BE2C (cell line): Measurements from ENCODE around the gene DCT.
"Not testable (repeated sequence)": the region's sequence is repeated elsewhere in the genome, so short reads cannot be mapped to it uniquely, and the experiment has no call there.

ENCODE experiments used
- DNase-seq: peaks from one replicate; pipeline ENCODE4 v3.0.0-alpha.2; 2020
- H3K27me3 ChIP-seq: fragments of 250-450 bp; sonication (Bioruptor Pico); 2 replicates; pipeline ENCODE4 v1.5.1; 2020; ENCODE audit warnings: mild to moderate bottlenecking
- H3K36me3 ChIP-seq: fragments of 250-450 bp; sonication (Bioruptor Pico); 2 replicates; pipeline ENCODE4 v1.5.1; 2020; ENCODE audit warnings: mild to moderate bottlenecking
- H3K4me1 ChIP-seq: fragments of 250-450 bp; sonication (Bioruptor Pico); 2 replicates; pipeline ENCODE4 v1.5.1; 2020
- H3K4me3 ChIP-seq: 2 replicates; pipeline ENCODE4 v1.5.1; 2011; ENCODE audit warnings: low read depth, low read length
- H3K9me3 ChIP-seq: fragments of 250-450 bp; sonication (Bioruptor Pico); 2 replicates; pipeline ENCODE4 v1.5.1; 2020
- TF ChIP-seq, protein P1 (sequence below): IDR thresholded peaks from 2 replicates; pipeline ENCODE4 v1.5.1; 2012; ENCODE audit warnings: mild to moderate bottlenecking, low read depth, low read length

Gene DCT

DNA sequence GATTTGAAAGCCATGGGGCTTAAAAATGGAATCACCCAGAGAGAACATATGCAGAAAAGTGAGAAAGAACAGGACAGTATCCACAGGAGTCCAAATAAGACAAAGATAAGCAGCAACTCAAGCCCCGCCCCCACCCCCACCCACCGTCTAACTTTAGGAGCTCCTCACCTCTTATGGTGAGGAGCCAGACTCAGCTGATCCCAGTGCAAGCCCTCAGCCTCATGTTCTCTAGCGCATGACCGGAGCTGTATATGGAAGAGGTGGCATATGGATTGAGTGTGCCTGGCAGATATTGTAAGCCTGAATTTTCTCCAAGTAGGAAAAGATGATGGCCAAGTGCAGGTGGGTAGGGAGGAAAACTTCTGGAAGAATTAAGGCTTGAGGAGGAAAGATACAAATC is 36.4 kb upstream of the DCT start:
- no peak overlapping the region for H3K4me3 ChIP-seq
- H3K36me3 ChIP-seq = no peaks in the 10 kb centered on the region
- H3K9me3 ChIP-seq = no peaks in the 10 kb centered on the region; the same call in 1 of the 2 replicates
- H3K4me1 ChIP-seq = no peaks in the 10 kb centered on the region
- H3K27me3 ChIP-seq = no peaks in the 10 kb centered on the region
- TF ChIP-seq, protein P1, sequence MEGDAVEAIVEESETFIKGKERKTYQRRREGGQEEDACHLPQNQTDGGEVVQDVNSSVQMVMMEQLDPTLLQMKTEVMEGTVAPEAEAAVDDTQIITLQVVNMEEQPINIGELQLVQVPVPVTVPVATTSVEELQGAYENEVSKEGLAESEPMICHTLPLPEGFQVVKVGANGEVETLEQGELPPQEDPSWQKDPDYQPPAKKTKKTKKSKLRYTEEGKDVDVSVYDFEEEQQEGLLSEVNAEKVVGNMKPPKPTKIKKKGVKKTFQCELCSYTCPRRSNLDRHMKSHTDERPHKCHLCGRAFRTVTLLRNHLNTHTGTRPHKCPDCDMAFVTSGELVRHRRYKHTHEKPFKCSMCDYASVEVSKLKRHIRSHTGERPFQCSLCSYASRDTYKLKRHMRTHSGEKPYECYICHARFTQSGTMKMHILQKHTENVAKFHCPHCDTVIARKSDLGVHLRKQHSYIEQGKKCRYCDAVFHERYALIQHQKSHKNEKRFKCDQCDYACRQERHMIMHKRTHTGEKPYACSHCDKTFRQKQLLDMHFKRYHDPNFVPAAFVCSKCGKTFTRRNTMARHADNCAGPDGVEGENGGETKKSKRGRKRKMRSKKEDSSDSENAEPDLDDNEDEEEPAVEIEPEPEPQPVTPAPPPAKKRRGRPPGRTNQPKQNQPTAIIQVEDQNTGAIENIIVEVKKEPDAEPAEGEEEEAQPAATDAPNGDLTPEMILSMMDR = no peak
- DNase-seq = no peak

GRCh38 chr13:94515374-94515773 is 35.9 kb upstream of the DCT start:
- no peaks in the 10 kb centered on the region for H3K27me3 ChIP-seq
- no peaks in the 10 kb centered on the region for H3K4me1 ChIP-seq
- TF ChIP-seq, protein P1 = no peak
- no peaks in the 10 kb centered on the region; the same call in 1 of the 2 replicates for H3K9me3 ChIP-seq
- H3K36me3 ChIP-seq = no peaks in the 10 kb centered on the region
- H3K4me3 ChIP-seq = no peak overlapping the region
- DNase-seq = no peak

- no peaks in the 10 kb centered on the region for H3K27me3 ChIP-seq
- no peaks in the 10 kb centered on the region for H3K36me3 ChIP-seq
- H3K4me1 ChIP-seq = no peaks in the 10 kb centered on the region
- H3K9me3 ChIP-seq = no peaks in the 10 kb centered on the region; the same call in 1 of the 2 replicates
- H3K4me3 ChIP-seq = no peak overlapping the region
- DNase-seq = no peak
- TF ChIP-seq, protein P1 = no peak
Observed at GRCh38 chr13:94513026-94513425, 33.5 kb upstream of the DCT start.

DNA sequence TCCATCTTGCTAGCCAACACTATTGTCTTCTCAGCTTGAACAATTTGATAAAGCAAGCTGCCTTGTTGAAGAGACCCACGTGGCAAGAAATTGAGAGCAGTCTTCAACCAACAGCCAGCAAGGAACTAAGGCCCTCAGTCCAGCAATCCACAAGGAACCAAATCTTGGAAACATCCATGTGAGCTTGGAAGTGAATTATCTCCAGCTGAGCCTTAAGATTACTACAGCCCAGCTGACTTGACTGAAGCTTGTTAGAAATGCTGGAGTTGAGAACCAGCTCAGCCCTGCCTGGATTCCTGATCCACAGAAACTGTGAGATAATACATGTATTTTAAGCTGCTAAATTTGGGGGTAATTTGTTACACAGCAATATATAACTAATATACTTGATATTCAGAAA is 26.2 kb upstream of the DCT start:
- TF ChIP-seq, protein P1 = no peak
- H3K9me3 ChIP-seq = no peaks in the 10 kb centered on the region
- H3K27me3 ChIP-seq = no peaks in the 10 kb centered on the region
- H3K4me3 ChIP-seq = no peak overlapping the region
- DNase-seq = no peak
- no peaks in the 10 kb centered on the region for H3K4me1 ChIP-seq
- no peaks in the 10 kb centered on the region for H3K36me3 ChIP-seq

- no peak for DNase-seq
- H3K36me3 ChIP-seq = no peaks in the 10 kb centered on the region
- H3K4me3 ChIP-seq = no peak overlapping the region
- TF ChIP-seq, protein P1 = no peak
- H3K9me3 ChIP-seq = no peaks in the 10 kb centered on the region
- peaks cover 3% of the 10 kb centered on the region; the same call in 1 of the 2 replicates for H3K4me1 ChIP-seq
- no peaks in the 10 kb centered on the region for H3K27me3 ChIP-seq
Observed at GRCh38 chr13:94503851-94504250, 24.4 kb upstream of the DCT start.

DNA sequence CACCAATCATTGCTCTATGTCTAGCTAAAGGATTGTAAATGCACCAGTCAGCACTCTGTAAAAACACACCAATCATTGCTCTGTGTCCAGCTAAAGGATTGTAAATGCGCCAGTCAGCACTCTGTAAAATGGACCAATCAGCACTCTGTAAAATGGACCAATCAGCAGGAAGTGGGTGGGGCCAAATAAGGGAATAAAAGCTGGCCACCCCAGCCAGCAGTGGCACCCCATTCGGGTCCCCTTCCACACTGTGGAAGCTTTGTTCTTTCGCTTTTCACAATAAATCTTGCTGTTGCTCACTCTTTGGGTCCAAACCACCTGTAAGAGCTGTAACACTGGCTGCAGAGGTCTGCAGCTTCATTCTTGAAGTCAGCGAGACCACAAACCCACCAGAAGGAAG is 19.3 kb upstream of the DCT start:
- DNase-seq, H3K4me1 ChIP-seq, H3K9me3 ChIP-seq, H3K27me3 ChIP-seq, H3K4me3 ChIP-seq, H3K36me3 ChIP-seq: not testable (repeated sequence)

- no peaks in the 10 kb centered on the region for H3K9me3 ChIP-seq
- DNase-seq = no peak
- H3K27me3 ChIP-seq = no peaks in the 10 kb centered on the region
- no peak overlapping the region for H3K4me3 ChIP-seq
- no peaks in the 10 kb centered on the region for H3K36me3 ChIP-seq
- peaks cover 3% of the 10 kb centered on the region for H3K4me1 ChIP-seq
- TF ChIP-seq, protein P1 = no peak
Observed at GRCh38 chr13:94495806-94496205, 16.3 kb upstream of the DCT start.
